Erythroblast (primary cell): Measurements from ENCODE around the gene NUP93.

Experiments used
- GATA1 ChIP-seq: IDR thresholded peaks from 2 replicates; pipeline ENCODE4 v1.6.1; 2011; ENCODE audit warnings: low read depth, mild to moderate bottlenecking, control low read depth, low read length, moderate library complexity
- POLR2A ChIP-seq: IDR thresholded peaks from 2 replicates; pipeline ENCODE4 v1.6.1; 2011; ENCODE audit warnings: mild to moderate bottlenecking, low read length

- TF ChIP-seq POLR2A = no peak
- no peak for TF ChIP-seq GATA1
Measured at GRCh38 chr16:56861092-56861610, 131.2 kb downstream of the NUP93 start.
